Fibroblast of lung (primary cell): ENCODE measurements around the gene RNF215.

Source experiments
- EZH2 ChIP-seq: IDR thresholded peaks from 2 replicates; pipeline ENCODE4 v1.5.1; 2012; ENCODE audit warnings: low read length, control low read depth, mild to moderate bottlenecking; ENCODE audit errors: missing control alignments
- TF ChIP-seq, protein P1 (sequence below), 2 donors: IDR thresholded peaks in 1 of 2; conservative IDR thresholded peaks in 1 of 2; 1 replicate in 1 of 2; 2 replicates in 1 of 2; pipeline ENCODE4 v1.5.1; 2011 to 2012; ENCODE audit warnings: low read length in 2 of 2, control low read depth in 1 of 2, inconsistent platforms in 1 of 2, low read depth in 1 of 2, mild to moderate bottlenecking in 1 of 2

DNA sequence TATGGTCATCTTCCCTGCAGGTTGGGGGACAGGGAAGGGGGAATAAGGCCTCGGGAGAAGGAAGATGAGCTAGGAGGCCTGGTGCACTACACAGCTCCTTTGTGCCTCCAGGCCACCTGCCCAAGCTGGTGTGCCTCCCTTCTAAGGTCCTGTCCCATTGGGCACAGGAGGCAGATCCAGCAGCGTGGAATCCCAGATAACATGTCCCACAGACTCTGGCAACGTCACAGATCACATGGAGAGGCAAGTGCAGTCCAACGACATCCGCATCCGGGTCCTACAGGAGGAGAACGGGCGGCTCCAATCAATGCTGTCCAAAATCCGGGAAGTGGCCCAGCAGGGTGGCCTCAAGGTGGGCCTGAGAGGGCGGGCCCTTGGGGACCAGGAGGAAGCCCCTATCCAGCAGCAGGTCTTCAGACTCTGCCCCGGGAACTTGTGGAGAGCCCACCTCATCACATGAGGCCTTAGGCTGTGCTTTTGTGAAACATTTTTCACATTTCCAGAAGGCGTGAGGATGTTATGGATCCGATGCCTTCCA is 11.8 kb downstream of the RNF215 start:
- TF ChIP-seq, protein P1, sequence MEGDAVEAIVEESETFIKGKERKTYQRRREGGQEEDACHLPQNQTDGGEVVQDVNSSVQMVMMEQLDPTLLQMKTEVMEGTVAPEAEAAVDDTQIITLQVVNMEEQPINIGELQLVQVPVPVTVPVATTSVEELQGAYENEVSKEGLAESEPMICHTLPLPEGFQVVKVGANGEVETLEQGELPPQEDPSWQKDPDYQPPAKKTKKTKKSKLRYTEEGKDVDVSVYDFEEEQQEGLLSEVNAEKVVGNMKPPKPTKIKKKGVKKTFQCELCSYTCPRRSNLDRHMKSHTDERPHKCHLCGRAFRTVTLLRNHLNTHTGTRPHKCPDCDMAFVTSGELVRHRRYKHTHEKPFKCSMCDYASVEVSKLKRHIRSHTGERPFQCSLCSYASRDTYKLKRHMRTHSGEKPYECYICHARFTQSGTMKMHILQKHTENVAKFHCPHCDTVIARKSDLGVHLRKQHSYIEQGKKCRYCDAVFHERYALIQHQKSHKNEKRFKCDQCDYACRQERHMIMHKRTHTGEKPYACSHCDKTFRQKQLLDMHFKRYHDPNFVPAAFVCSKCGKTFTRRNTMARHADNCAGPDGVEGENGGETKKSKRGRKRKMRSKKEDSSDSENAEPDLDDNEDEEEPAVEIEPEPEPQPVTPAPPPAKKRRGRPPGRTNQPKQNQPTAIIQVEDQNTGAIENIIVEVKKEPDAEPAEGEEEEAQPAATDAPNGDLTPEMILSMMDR (conservative IDR thresholded peaks at IDR 0.05 in 1 of 2, IDR thresholded peaks at IDR 0.05 in 1 of 2; ENCODE audit: low read depth in 1 of 2, low read length in 2 of 2): no peak
- no peak for TF ChIP-seq EZH2
